K562 (cell line): ENCODE measurements around the gene ATG13. TPM values are rescaled to one million over a fixed set of nuclear protein-coding genes. Genes with fewer than 3 reads are reported as not detected.

ENCODE experiments used
- ATAC-seq: fragments of 200-7000 bp; cut with Tn5 transposase; 3 replicates; pipeline ENCODE4 v1.9.1; 2020; ENCODE audit warnings: moderate library complexity
- BruUV-seq: library from RNA; stranded (reverse); fragments of 400-500 nt; replicated peaks from 2 replicates; lab custom pipeline; 2021; lab: Mats Ljungman, UMichigan
- CTCF ChIA-PET: fragments of 300-600 bp; formaldehyde crosslinking; extraction: SDS; loops from one replicate; lab custom pipeline; 2021; ENCODE audit warnings: low intra/inter-chr PET ratio; lab: Yijun Ruan, JAX
- POLR2A ChIA-PET: fragments of 300-600, 350-650 bp; sonication (Branson Sonifier 250); formaldehyde crosslinking; extraction: SDS; loops from one replicate; lab custom pipeline; 2021; ENCODE audit warnings: antibody characterized with exemption, inconsistent platforms; lab: Yijun Ruan, JAX
- DNase-seq, 4 experiments: peaks; one replicate each; pipeline versions ENCODE4 v3.0.0 to v3.0.0-alpha.2; 2011 to 2018; ENCODE audit warnings: low spot score in 3 of 4, mixed read lengths in 3 of 4; ENCODE audit errors: extremely low read depth in 1 of 4
- FAIRE-seq: peaks from 2 replicates; lab custom pipeline; 2011; peaks lifted over from hg19 to GRCh38; lab: Jason Lieb, UNC
- H2AFZ ChIP-seq: 2 replicates; pipeline ENCODE4 v1.6.0; 2011; ENCODE audit warnings: low read depth, low read length, control low read depth, inconsistent platforms
- H3K27ac ChIP-seq: fragments of 200-600 bp; 3 replicates; pipeline ENCODE4 v1.8.0; 2011; ENCODE audit warnings: low read depth, mild to moderate bottlenecking, control low read depth, inconsistent platforms, low read length, moderate library complexity, mixed read lengths; ENCODE audit errors: extremely low read depth
- H3K27me3 ChIP-seq, 2 experiments: fragments of 300-600 bp in 1 of 2; 2 replicates in 1 of 2; 3 replicates in 1 of 2; pipeline versions ENCODE4 v1.6.0 to v1.8.0; 2011; ENCODE audit warnings: inconsistent platforms in 2 of 2, low read length in 2 of 2, mild to moderate bottlenecking in 1 of 2, mixed read lengths in 1 of 2, moderate library complexity in 1 of 2; ENCODE audit not compliant: control insufficient read depth in 2 of 2, insufficient read depth in 2 of 2
- H3K36me3 ChIP-seq: fragments of 300-600 bp; 3 replicates; pipeline ENCODE4 v1.8.0; 2011; ENCODE audit warnings: mild to moderate bottlenecking, low read length, inconsistent platforms; ENCODE audit not compliant: control insufficient read depth, insufficient read depth
- H3K4me1 ChIP-seq, 2 experiments: fragments of 200-600 bp in 1 of 2; replicated peaks in 1 of 2; 2 replicates in 1 of 2; 3 replicates in 1 of 2; pipeline versions ENCODE4 v1.5.1 to v1.8.0; 2011; ENCODE audit warnings: inconsistent platforms in 2 of 2, low read length in 2 of 2, mild to moderate bottlenecking in 1 of 2, mixed read lengths in 1 of 2, moderate library complexity in 1 of 2; ENCODE audit not compliant: control insufficient read depth in 2 of 2, insufficient read depth in 2 of 2
- H3K4me2 ChIP-seq: 2 replicates; pipeline ENCODE4 v1.6.1; 2011; ENCODE audit warnings: low read length, control low read depth, inconsistent platforms, mixed read lengths; ENCODE audit not compliant: insufficient read depth
- H3K4me3 ChIP-seq: fragments of 200-600 bp; sonication (generic), shearing (Covaris generic); 2 replicates; pipeline ENCODE4 v1.5.1; 2016; ENCODE audit warnings: control low read depth, inconsistent platforms
- H3K79me2 ChIP-seq: fragments of 200-600 bp; 3 replicates; pipeline ENCODE4 v1.8.0; 2011; ENCODE audit warnings: low read length, inconsistent platforms; ENCODE audit not compliant: control insufficient read depth, insufficient read depth
- H3K9ac ChIP-seq, 2 experiments: 2 replicates each; pipeline versions ENCODE4 v1.6.0 to v1.6.1; 2011; ENCODE audit warnings: low read depth in 2 of 2, low read length in 2 of 2, control low read depth in 1 of 2, inconsistent platforms in 1 of 2, mild to moderate bottlenecking in 1 of 2, mixed read lengths in 1 of 2; ENCODE audit not compliant: insufficient read depth in 1 of 2
- H3K9me1 ChIP-seq: one replicate; pipeline ENCODE4 v1.6.0; 2011; ENCODE audit warnings: inconsistent platforms, mild to moderate bottlenecking, low read length, moderate library complexity; ENCODE audit not compliant: control insufficient read depth, insufficient read depth
- H3K9me3 ChIP-seq: replicated peaks from 2 replicates; pipeline ENCODE4 v1.5.1; 2011; ENCODE audit warnings: low read depth, low read length, inconsistent platforms; ENCODE audit not compliant: control insufficient read depth, insufficient read depth
- H4K20me1 ChIP-seq: replicated peaks from 2 replicates; pipeline ENCODE4 v1.6.1; 2011; ENCODE audit warnings: low read length, inconsistent platforms, mixed read lengths; ENCODE audit not compliant: control insufficient read depth, insufficient read depth
- BCOR ChIP-seq: fragments of 450-650 bp; IDR thresholded peaks from 2 replicates; pipeline ENCODE4 v1.6.1; 2016
- CEBPG ChIP-seq, 3 experiments: fragments of 200-800 bp in 1 of 3; sonication (Bioruptor generic) in 1 of 3; sonication (generic) in 1 of 3; formaldehyde crosslinking in 1 of 3; IDR thresholded peaks in 2 of 3; conservative IDR thresholded peaks in 1 of 3; 2 replicates each; pipeline versions ENCODE4 v1.6.1 to v1.8.0; 2016 to 2022; ENCODE audit warnings: missing compliant biosample characterization in 2 of 3, missing genetic modification characterization in 2 of 3, mild to moderate bottlenecking in 1 of 3, missing genetic modification reagents in 1 of 3
- E2F4 ChIP-seq: sonication (generic); formaldehyde crosslinking; IDR thresholded peaks from 2 replicates; pipeline ENCODE4 v1.8.0; 2022; ENCODE audit warnings: mild to moderate bottlenecking, low read depth, missing genetic modification reagents
- ELK3 ChIP-seq: fragments of 450-650 bp; formaldehyde crosslinking; IDR thresholded peaks from 2 replicates; pipeline ENCODE4 v1.4.0; 2020; ENCODE audit warnings: mild to moderate bottlenecking
- KDM1A ChIP-seq, 2 experiments: fragments of 450-650 bp; IDR thresholded peaks; 2 replicates each; pipeline ENCODE4 v1.6.1; 2016; ENCODE audit warnings: mild to moderate bottlenecking in 2 of 2
- NKRF ChIP-seq: fragments of 450-650 bp; IDR thresholded peaks from 2 replicates; pipeline ENCODE4 v1.6.1; 2016; ENCODE audit warnings: borderline replicate concordance
- PML ChIP-seq: IDR thresholded peaks from 2 replicates; pipeline ENCODE4 v1.6.1; 2012; ENCODE audit warnings: low read length, inconsistent platforms
- RBM25 ChIP-seq: fragments of 200-400 bp; formaldehyde crosslinking; IDR thresholded peaks from 2 replicates; pipeline ENCODE4 v1.6.1; 2018; ENCODE audit warnings: low read length, low read depth, moderate library complexity; ENCODE audit not compliant: severe bottlenecking
- SMARCA5 ChIP-seq: fragments of 450-650 bp; IDR thresholded peaks from 2 replicates; pipeline ENCODE4 v1.6.1; 2016
- ZFP36 ChIP-seq: fragments of 150-350 bp; IDR thresholded peaks from 2 replicates; pipeline ENCODE4 v1.6.1; 2018; ENCODE audit warnings: low read length, low read depth; ENCODE audit not compliant: partially characterized antibody
- ZNF212 ChIP-seq: fragments of 450-650 bp; formaldehyde crosslinking; IDR thresholded peaks from 2 replicates; pipeline ENCODE4 v1.4.0; 2020; ENCODE audit warnings: mild to moderate bottlenecking
- WGBS: fragments of 100-300 bp; shearing (Covaris generic); methylation state at CpG from one replicate; pipeline ENCODE4 v1.1.6; 2016; ENCODE audit warnings: low coverage, mixed read lengths; ENCODE audit not compliant: insufficient coverage; ENCODE audit errors: missing lambda C conversion rate; 5-methylcytosine and 5-hydroxymethylcytosine counted together
- in situ Hi-C: fragments of 300-500 bp; cut with MboI; formaldehyde crosslinking; loops from 4 replicates; pipeline ENCODE4 v1.15.0; 2018; ENCODE audit warnings: inconsistent platforms, mixed read lengths
- intact Hi-C: fragments of 100-400 bp; cut with micrococcal nuclease; formaldehyde crosslinking; loops from 2 replicates; pipeline ENCODE4 v1.14.2; 2022
- polyA plus RNA-seq, 8 experiments: library from polyadenylated mRNA; depleted of rRNA in 4 of 8; stranded (reverse) in 5 of 8; unstranded in 3 of 8; fragments of >200 nt; fragmentation: Nextera tagmentation in 2 of 8; fragmentation: Illumina TruSeq in 1 of 8; extraction: Ambion mirVana in 2 of 8; extraction: Trizol in 1 of 8; gene quantifications; 2 replicates each; pipeline versions ENCODE4 v1.2.1 to v1.2.3, GENCODE V29; 2011 to 2014; ENCODE audit warnings: inconsistent platforms in 1 of 8, missing spikeins in 1 of 8
- total RNA-seq, 7 experiments: library from RNA; depleted of rRNA in 6 of 7; stranded (reverse); fragments of >200 nt in 6 of 7; fragmentation: Illumina TruSeq in 2 of 7; extraction: Trizol in 2 of 7; gene quantifications; 2 replicates each; pipeline versions ENCODE4 v1.2.1 to v1.2.3, GENCODE V29; 2011 to 2021; ENCODE audit warnings: low replicate concordance in 1 of 7

Gene ATG13
- total and polyA plus RNA-seq, 9 of the 15 experiments (the other 6 are each of a cell fraction or from before 2014, with no cell fraction given) = 13.1 to 61.5 (median 36.5) TPM

GRCh38 chr11:46682773-46683752 lies 65.7 kb downstream of the ATG13 start:
- 89% methylated on average over 8 of the region's 11 CpGs for WGBS
- ATAC-seq (no peak; the same call in 2 of the 3 replicates), FAIRE-seq (no peak), DNase-seq (no peak)
- TF ChIP-seq NKRF (no peak), ZFP36 (peak; percentile 91), SMARCA5 (peak; percentile 86; the same call in 1 of the 2 replicates), RBM25 (peak; percentile 90), E2F4 (CRISPR knock-in tag) (no peak), PML (no peak), BCOR (peak; percentile 84), CEBPG (CRISPR knock-in tag; IDR thresholded peaks at IDR 0.05) (peak; percentile 17; the same call in 1 of the 2 replicates), CEBPG (tag; conservative IDR thresholded peaks at IDR 0.05 in 1 of 2, IDR thresholded peaks at IDR 0.05 in 1 of 2) (no peak; a peak in 1 of 4 replicates), ELK3 (CRISPR knock-in tag) (no peak), KDM1A (IDR thresholded peaks at IDR 0.05) (peak in 1 of 2 experiments; percentile 42; a peak in 1 of 4 replicates), ZNF212 (CRISPR knock-in tag) (no peak)
- intact Hi-C loops = no loop called here
- Histone ChIP-seq H3K9me1 (peaks cover 2% of the 10 kb centered on the region), H3K79me2 (no peaks in the 10 kb centered on the region), H3K4me3 (no peak overlapping the region), H3K27me3 (no peaks in the 10 kb centered on the region), H3K9me3 (no peaks in the 10 kb centered on the region), H3K36me3 (peaks cover 58% of the 10 kb centered on the region; the same call in 2 of the 3 replicates), H2AFZ (no peak overlapping the region), H4K20me1 (no peaks in the 10 kb centered on the region), H3K27ac (no peak overlapping the region), H3K4me2 (no peak overlapping the region), H3K4me1 (no peaks in the 10 kb centered on the region; a peak in 1 of 5 replicates), H3K9ac (0 out of 4 replicates have a peak overlapping the region, but pooled peaks of 1 of the 2 experiments have one; percentile 45)
- in situ Hi-C loops = no loop called here
- CTCF ChIA-PET = interaction anchor here (0.6 kb wide), 1 partner anchor 443 kb away, joined by 4 read pairs; no protein-coding TSS in a partner anchor
- POLR2A ChIA-PET = interaction anchor here (0.7 to 1.2 kb wide), 3 partner anchors 11 to 91 kb away, joined by 3 to 4 read pairs (median 3); no protein-coding TSS in a partner anchor
- BruUV-seq = no TSS peak
